GM12878 (cell line): ENCODE measurements around the gene SBF2.

Source experiments
- CEBPB ChIP-seq, 2 experiments: fragments of 150-350 bp in 1 of 2; IDR thresholded peaks; 2 replicates each; pipeline ENCODE4 v1.6.1; 2012 to 2014; ENCODE audit warnings: low read depth in 2 of 2, low read length in 2 of 2, borderline replicate concordance in 1 of 2, inconsistent platforms in 1 of 2
- CTCF ChIP-seq, 3 experiments: IDR thresholded peaks in 2 of 3; conservative IDR thresholded peaks in 1 of 3; 2 replicates each; pipeline ENCODE4 v1.5.1; 2011; ENCODE audit warnings: low read depth in 3 of 3, low read length in 3 of 3, mild to moderate bottlenecking in 3 of 3, control low read depth in 2 of 3, moderate library complexity in 2 of 3, inconsistent platforms in 1 of 3, mixed read lengths in 1 of 3; ENCODE audit not compliant: control insufficient read depth in 2 of 3, insufficient read depth in 1 of 3; ENCODE audit errors: extremely low read depth in 1 of 3

- TF ChIP-seq CTCF (IDR thresholded peaks at IDR 0.05 in 2 of 3, conservative IDR thresholded peaks at IDR 0.05 in 1 of 3; ENCODE audit: control insufficient read depth in 2 of 3, extremely low read depth in 1 of 3, insufficient read depth in 1 of 3, low read depth in 3 of 3, low read length in 3 of 3) (no peak), CEBPB (IDR thresholded peaks at IDR 0.05; ENCODE audit: borderline replicate concordance in 1 of 2, low read depth in 2 of 2, low read length in 2 of 2) (no peak)
Measured at GRCh38 chr11:10233581-10233980, 60.4 kb downstream of the SBF2 start.
